T follicular helper cell (primary cell): ENCODE measurements around the gene NOC4L.
"Not testable (repeated sequence)": the region's sequence is repeated elsewhere in the genome, so short reads cannot be mapped to it uniquely, and the experiment has no call there.

Experiments used
- DNase-seq: peaks from one replicate; pipeline ENCODE4 v3.0.0-alpha.2; 2020; ENCODE audit warnings: low read depth

Gene NOC4L

GRCh38 chr12:132123970-132124765 is 20.1 kb upstream of the NOC4L start:
- no peak for DNase-seq

- DNase-seq, result no peak
These were observed 19.4 kb upstream of the NOC4L start for GRCh38 chr12:132124766-132125425.

GRCh38 chr12:132125736-132126135 is 18.5 kb upstream of the NOC4L start:
- DNase-seq, result no peak

- no peak for DNase-seq
These were observed 17.2 kb upstream of the NOC4L start for GRCh38 chr12:132127041-132127440.

- DNase-seq, result no peak
These were observed 15.2 kb upstream of the NOC4L start for GRCh38 chr12:132129007-132129406.

- DNase-seq, result no peak
These were observed 13.6 kb upstream of the NOC4L start for GRCh38 chr12:132130690-132131089.

GRCh38 chr12:132131229-132131628 is 13.0 kb upstream of the NOC4L start:
- DNase-seq, result no peak

GRCh38 chr12:132131952-132132351 is 12.3 kb upstream of the NOC4L start:
- no peak for DNase-seq

- DNase-seq, result no peak
These were observed 11.4 kb upstream of the NOC4L start for GRCh38 chr12:132132609-132133430.

GRCh38 chr12:132133952-132134652 is 10.2 kb upstream of the NOC4L start:
- no peak for DNase-seq

- DNase-seq, result not testable (repeated sequence)
These were observed 9.5 kb upstream of the NOC4L start for GRCh38 chr12:132134653-132135183.

- DNase-seq, result not testable (repeated sequence)
These were observed 8.0 kb upstream of the NOC4L start for GRCh38 chr12:132136226-132136625.

- DNase-seq, result no peak
These were observed 6.7 kb upstream of the NOC4L start for GRCh38 chr12:132137483-132138125.

- no peak for DNase-seq
These were observed 5.1 kb upstream of the NOC4L start for GRCh38 chr12:132138941-132139871.

GRCh38 chr12:132139912-132140311 is 4.3 kb upstream of the NOC4L start:
- no peak for DNase-seq

GRCh38 chr12:132140501-132140900 is 3.8 kb upstream of the NOC4L start:
- DNase-seq, result no peak

GRCh38 chr12:132140918-132141841 is 3.1 kb upstream of the NOC4L start:
- no peak for DNase-seq

GRCh38 chr12:132141976-132142678 is 2.1 kb upstream of the NOC4L start:
- DNase-seq, result no peak
